IMR-90 (cell line): ENCODE data around the gene MERTK. TPM values are rescaled to one million over a fixed set of nuclear protein-coding genes. Genes with fewer than 3 reads are reported as not detected.

ENCODE experiments used
- ATAC-seq: fragments of 200-7000 bp; cut with Tn5 transposase; 2 replicates; pipeline ENCODE4 v1.9.1; 2020; ENCODE audit warnings: low read depth, mild to moderate bottlenecking, moderate library complexity
- BruUV-seq: library from RNA; stranded (reverse); fragments of 400-500 nt; replicated peaks from 2 replicates; lab custom pipeline; 2021; lab: Mats Ljungman, UMichigan
- CTCF ChIA-PET: fragments of 300-600 bp; formaldehyde crosslinking; extraction: SDS; loops from one replicate; lab custom pipeline; 2021; ENCODE audit warnings: antibody characterized with exemption; lab: Yijun Ruan, JAX
- POLR2A ChIA-PET: fragments of 300-600 bp; sonication (Branson Sonifier 250); formaldehyde crosslinking; loops from one replicate; lab custom pipeline; 2022; ENCODE audit warnings: antibody characterized with exemption; ENCODE audit not compliant: unreplicated experiment; lab: Charles Lee
- DNase-seq: peaks from one replicate; pipeline ENCODE4 v3.0.0; 2013
- H2AFZ ChIP-seq: replicated peaks from 2 replicates; pipeline ENCODE3; 2013; ENCODE audit warnings: low read length, mild to moderate bottlenecking; ENCODE audit not compliant: poor library complexity
- H2AK5ac ChIP-seq: 2 replicates; pipeline ENCODE4 v1.6.1; 2013; ENCODE audit warnings: low read depth, low read length, inconsistent platforms
- H2AK9ac ChIP-seq: replicated peaks from 2 replicates; pipeline ENCODE3; 2013; ENCODE audit warnings: mild to moderate bottlenecking, low read depth, low read length, moderate library complexity; ENCODE audit not compliant: poor library complexity
- H2BK120ac ChIP-seq: 2 replicates; pipeline ENCODE4 v1.6.1; 2013; ENCODE audit warnings: low read depth, low read length, inconsistent platforms
- H2BK15ac ChIP-seq: 3 replicates; pipeline ENCODE4 v1.6.1; 2013; ENCODE audit warnings: low read depth, low read length, inconsistent platforms
- H2BK20ac ChIP-seq: 2 replicates; pipeline ENCODE4 v1.6.1; 2013; ENCODE audit warnings: low read depth, mild to moderate bottlenecking, inconsistent platforms, low read length, moderate library complexity
- H2BK5ac ChIP-seq: 2 replicates; pipeline ENCODE4 v1.6.1; 2013; ENCODE audit warnings: mild to moderate bottlenecking, low read depth, low read length, inconsistent platforms; ENCODE audit not compliant: poor library complexity, severe bottlenecking
- H3K14ac ChIP-seq: replicated peaks from 2 replicates; pipeline ENCODE4 v1.6.1; 2013; ENCODE audit warnings: low read depth, low read length, inconsistent platforms
- H3K18ac ChIP-seq: 2 replicates; pipeline ENCODE4 v1.6.1; 2013; ENCODE audit warnings: low read depth, low read length, control low read depth
- H3K23ac ChIP-seq: 2 replicates; pipeline ENCODE4 v1.6.1; 2013; ENCODE audit warnings: low read depth, low read length, inconsistent platforms
- H3K27ac ChIP-seq: 2 replicates; pipeline ENCODE4 v1.5.1; 2013; ENCODE audit warnings: mild to moderate bottlenecking, control low read depth, low read length; ENCODE audit not compliant: insufficient read depth
- H3K27me3 ChIP-seq: 2 replicates; pipeline ENCODE4 v1.6.1; 2013; ENCODE audit warnings: low read length; ENCODE audit not compliant: control insufficient read depth, insufficient read depth
- H3K36me3 ChIP-seq: 2 replicates; pipeline ENCODE4 v1.6.1; 2013; ENCODE audit warnings: low read length, mixed read lengths; ENCODE audit not compliant: control insufficient read depth, insufficient read depth
- H3K4ac ChIP-seq: 2 replicates; pipeline ENCODE4 v1.6.1; 2013; ENCODE audit warnings: low read depth, low read length, inconsistent platforms
- H3K4me1 ChIP-seq: 2 replicates; pipeline ENCODE4 v1.6.1; 2013; ENCODE audit warnings: low read length, mixed read lengths; ENCODE audit not compliant: control insufficient read depth, insufficient read depth
- H3K4me2 ChIP-seq: 2 replicates; pipeline ENCODE4 v1.6.1; 2013; ENCODE audit warnings: low read depth, mild to moderate bottlenecking, control low read depth, low read length, moderate library complexity
- H3K4me3 ChIP-seq: 2 replicates; pipeline ENCODE4 v1.5.1; 2013; ENCODE audit warnings: low read depth, mild to moderate bottlenecking, control low read depth, low read length, moderate library complexity; ENCODE audit not compliant: insufficient read depth
- H3K56ac ChIP-seq: 2 replicates; pipeline ENCODE4 v1.6.1; 2013; ENCODE audit warnings: low read length, inconsistent platforms; ENCODE audit not compliant: insufficient read depth; ENCODE audit errors: extremely low read depth
- H3K79me1 ChIP-seq, 2 experiments: 2 replicates each; pipeline ENCODE4 v1.6.1; 2013; ENCODE audit warnings: low read length in 2 of 2, inconsistent platforms in 1 of 2, low read depth in 1 of 2
- H3K9ac ChIP-seq: 2 replicates; pipeline ENCODE4 v1.6.1; 2013; ENCODE audit warnings: low read depth, low read length, control low read depth
- H3K9me1 ChIP-seq: 2 replicates; pipeline ENCODE4 v1.6.1; 2013; ENCODE audit warnings: low read length, inconsistent platforms; ENCODE audit not compliant: insufficient read depth
- H3K9me3 ChIP-seq: 2 replicates; pipeline ENCODE4 v1.6.1; 2013; ENCODE audit warnings: low read length; ENCODE audit not compliant: control insufficient read depth, insufficient read depth
- H4K20me1 ChIP-seq: 2 replicates; pipeline ENCODE4 v1.6.1; 2013; ENCODE audit warnings: low read length, inconsistent platforms; ENCODE audit not compliant: insufficient read depth
- H4K5ac ChIP-seq: 2 replicates; pipeline ENCODE4 v1.6.1; 2013; ENCODE audit warnings: mild to moderate bottlenecking, low read depth, low read length, control low read depth
- H4K8ac ChIP-seq, 2 experiments: 2 replicates each; pipeline ENCODE4 v1.6.1; 2013; ENCODE audit warnings: low read depth in 2 of 2, low read length in 2 of 2, control low read depth in 1 of 2, inconsistent platforms in 1 of 2
- H4K91ac ChIP-seq: 2 replicates; pipeline ENCODE4 v1.6.1; 2013; ENCODE audit warnings: low read depth, low read length, inconsistent platforms; ENCODE audit not compliant: insufficient read depth
- CEBPB ChIP-seq: IDR thresholded peaks from 2 replicates; pipeline ENCODE4 v1.6.1; 2012; ENCODE audit warnings: low read depth, low read length, improper control_type of control experiment
- CHD1 ChIP-seq: IDR thresholded peaks from 2 replicates; pipeline ENCODE4 v1.6.1; 2012; ENCODE audit warnings: low read depth, low read length, improper control_type of control experiment
- CTCF ChIP-seq: conservative IDR thresholded peaks from 2 replicates; pipeline ENCODE4 v1.5.1; 2012; ENCODE audit warnings: mild to moderate bottlenecking, low read depth, low read length, improper control_type of control experiment
- ELK1 ChIP-seq: fragments of 150-350 bp; IDR thresholded peaks from 2 replicates; pipeline ENCODE4 v1.6.1; 2016; ENCODE audit warnings: low read depth, mild to moderate bottlenecking, low read length, moderate library complexity, borderline replicate concordance
- FOS ChIP-seq: fragments of 150-350 bp; IDR thresholded peaks from 2 replicates; pipeline ENCODE4 v1.6.1; 2016; ENCODE audit warnings: low read depth, low read length
- MAFK ChIP-seq: IDR thresholded peaks from 2 replicates; pipeline ENCODE4 v1.6.1; 2012; ENCODE audit warnings: low read depth, low read length, improper control_type of control experiment
- MAZ ChIP-seq: IDR thresholded peaks from 2 replicates; pipeline ENCODE4 v1.6.1; 2012; ENCODE audit warnings: low read depth, mild to moderate bottlenecking, low read length, improper control_type of control experiment, moderate library complexity, borderline replicate concordance
- MXI1 ChIP-seq: IDR thresholded peaks from 2 replicates; pipeline ENCODE4 v1.6.1; 2012; ENCODE audit warnings: low read depth, mild to moderate bottlenecking, low read length, moderate library complexity, borderline replicate concordance
- POLR2A ChIP-seq: IDR thresholded peaks from 2 replicates; pipeline ENCODE4 v1.6.1; 2012; ENCODE audit warnings: mild to moderate bottlenecking, low read depth, low read length
- RAD21 ChIP-seq: IDR thresholded peaks from 2 replicates; pipeline ENCODE4 v1.6.1; 2012; ENCODE audit warnings: low read length, improper control_type of control experiment
- RCOR1 ChIP-seq: IDR thresholded peaks from 2 replicates; pipeline ENCODE4 v1.6.1; 2012; ENCODE audit warnings: mild to moderate bottlenecking, low read length, improper control_type of control experiment; ENCODE audit not compliant: insufficient replicate concordance
- RFX5 ChIP-seq: IDR thresholded peaks from 2 replicates; pipeline ENCODE4 v1.8.0; 2012; ENCODE audit warnings: low read depth, mild to moderate bottlenecking, low read length, moderate library complexity
- SMC3 ChIP-seq: fragments of 150-350 bp; IDR thresholded peaks from 2 replicates; pipeline ENCODE4 v1.6.1; 2016; ENCODE audit warnings: low read depth, mild to moderate bottlenecking, antibody characterized with exemption, low read length, moderate library complexity
- USF2 ChIP-seq: fragments of 150-350 bp; IDR thresholded peaks from 2 replicates; pipeline ENCODE4 v1.6.1; 2017; ENCODE audit warnings: mild to moderate bottlenecking, antibody characterized with exemption, low read length, low read depth
- WGBS, 2 experiments: methylation state at CpG; one replicate each; pipeline versions ENCODE4 v1.1.5 to v1.1.7; 2013; ENCODE audit warnings: missing lambda C conversion rate in 2 of 2; ENCODE audit not compliant: insufficient read length in 1 of 2; ENCODE audit errors: extremely low coverage in 2 of 2; 5-methylcytosine and 5-hydroxymethylcytosine counted together
- dilution Hi-C: fragments of 300-500 bp; cut with HindIII; formaldehyde crosslinking; loops from one replicate; pipeline ENCODE4 v1.14.3; 2018; ENCODE audit warnings: low sequenced_read_pairs; ENCODE audit not compliant: unreplicated experiment
- in situ Hi-C: fragments of 300-500 bp; cut with MboI; formaldehyde crosslinking; loops from 3 replicates; pipeline ENCODE4 v1.14.3; 2019; ENCODE audit warnings: low sequenced_read_pairs, inconsistent platforms, mixed read lengths
- intact Hi-C: fragments of 100-400 bp; cut with micrococcal nuclease; formaldehyde crosslinking; loops from 2 replicates; pipeline ENCODE4 v1.10.0; 2022
- polyA plus RNA-seq, 3 experiments: library from polyadenylated mRNA; depleted of rRNA; stranded (reverse); fragments of >200 nt; gene quantifications; 2 replicates each; pipeline ENCODE4 v1.2.3, GENCODE V29; 2012; ENCODE audit warnings: low replicate concordance in 1 of 3
- total RNA-seq: library from RNA; depleted of rRNA; stranded (reverse); fragments of >200 nt; gene quantifications from 2 replicates; pipeline ENCODE4 v1.2.3, GENCODE V29; 2012

MERTK gene
- total and polyA plus RNA-seq, 2 of the 4 experiments (the other 2 are of a cell fraction), result 0.36 to 0.62 TPM

- H2AFZ ChIP-seq, result no peak overlapping the region
- no peak for DNase-seq
- H2BK5ac ChIP-seq, result no peak overlapping the region
- no peaks in the 10 kb centered on the region for H3K9me1 ChIP-seq
- H2BK15ac ChIP-seq, result no peak overlapping the region
- H2BK20ac ChIP-seq, result no peak overlapping the region
- BruUV-seq, result no TSS peak
- no peaks in the 10 kb centered on the region for H3K9me3 ChIP-seq
- no peak overlapping the region for H3K9ac ChIP-seq
- no peak overlapping the region for H4K8ac ChIP-seq
- H2AK5ac ChIP-seq, result no peak overlapping the region
- dilution Hi-C loops (no loop called here), in situ Hi-C loops (no loop called here), intact Hi-C loops (no loop called here)
- H3K18ac ChIP-seq, result no peak overlapping the region
- no peak overlapping the region for H4K91ac ChIP-seq
- peaks cover 23% of the 10 kb centered on the region for H3K27me3 ChIP-seq
- H3K4me2 ChIP-seq, result no peak overlapping the region
- H3K23ac ChIP-seq, result no peak overlapping the region
- ATAC-seq, result no peak
- no peak overlapping the region for H3K14ac ChIP-seq
- H2BK120ac ChIP-seq, result no peak overlapping the region
- no peaks in the 10 kb centered on the region for H4K20me1 ChIP-seq
- no peak overlapping the region for H3K4me3 ChIP-seq
- no peak overlapping the region for H3K56ac ChIP-seq
- no peak overlapping the region for H3K27ac ChIP-seq
- H3K4me1 ChIP-seq, result peaks cover 4% of the 10 kb centered on the region; the same call in 1 of the 2 replicates
- no peaks in the 10 kb centered on the region for H3K79me1 ChIP-seq
- TF ChIP-seq USF2 (no peak), MXI1 (no peak), CHD1 (no peak), FOS (no peak), RCOR1 (no peak), CTCF (no peak), RFX5 (no peak), RAD21 (no peak), MAFK (no peak), POLR2A (no peak), CEBPB (no peak), ELK1 (no peak), SMC3 (no peak), MAZ (no peak)
- no peaks in the 10 kb centered on the region for H3K36me3 ChIP-seq
- CTCF ChIA-PET, result no interaction called here
- H2AK9ac ChIP-seq, result no peak overlapping the region
- H3K4ac ChIP-seq, result no peak overlapping the region
- no peak overlapping the region for H4K5ac ChIP-seq
- WGBS, 2 experiments, result no CpG with 5 or more reads among the region's 1 CpG
- POLR2A ChIA-PET, result no interaction called here
These were observed 10.2 kb downstream of the MERTK start for GRCh38 chr2:111908578-111908977.
